Heart left ventricle (tissue), 13 donors: Measurements from ENCODE around the gene MFSD8.

Source experiments
- CTCF ChIP-seq, 12 donors: fragments of 200-600 bp; sonication (generic) in 4 of 12; IDR thresholded peaks; one replicate each; pipeline versions ENCODE4 v1.5.0 to v1.8.0; 2018 to 2022; ENCODE audit warnings: antibody characterized with exemption in 12 of 12, mild to moderate bottlenecking in 5 of 12
- POLR2A ChIP-seq, 2 donors: fragments of 450-650 bp; IDR thresholded peaks; one replicate each; pipeline ENCODE4 v1.6.1; 2017; ENCODE audit warnings: antibody characterized with exemption in 2 of 2, mild to moderate bottlenecking in 2 of 2, moderate library complexity in 2 of 2
- donor health status: ischemic (EF 13 %, LVEDD 7.1; RV severe dilation, severe dysfunction).
- donor health status: DM: no; HTN: yes; CAD: no.
- donor health status: DM: no; HTN: no; CAD: no.
- donor health status: ischemic (EF 25% LVEDD 6.9; RV normal size, moderate dysfunction).
- donor health status: ischemic (EF 25% LVEDD 5.7; RV mildly dilated, moderate dysfunction).
- donor health status: ischemic (EF 35%, LVEDD 5.7; RV mildly dilated, moderate dysfunction).
- donor health status: nonischemic (EF 11% LVEDD 7.7; RV severe dilation, severe dysfunction).
- donor health status: DM: yes; HTN: yes; CAD: no.
- donor health status: PGD.
- donor health status: ischemic (EF 29% LVEDD 5.4; RV normal size, mild dysfunction).
- donor health status: nonischemic (EF 23%, LVEDD 6.1; RV moderate dilation, normal function).

DNA sequence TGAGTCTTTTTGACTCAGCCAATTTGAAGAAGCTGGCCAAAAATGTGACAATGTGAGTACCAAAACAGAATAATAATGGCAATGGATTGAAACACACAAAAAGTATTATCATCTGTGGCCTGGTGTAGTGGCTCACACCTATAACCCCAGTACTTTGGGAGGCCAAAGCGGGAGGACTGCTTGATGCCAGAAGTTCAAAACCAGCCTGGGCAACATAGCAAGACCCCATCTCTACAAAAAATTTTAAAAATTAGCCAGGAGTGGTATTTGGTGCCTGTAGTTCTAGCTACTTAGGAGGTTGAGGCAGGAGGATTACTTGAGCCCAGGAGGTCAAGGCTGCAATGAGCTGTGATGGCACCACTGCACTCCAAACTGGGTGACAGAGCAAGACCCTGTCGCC is 42.7 kb downstream of the MFSD8 start:
- TF ChIP-seq CTCF (IDR thresholded peaks at IDR 0.05) (no peak), POLR2A (IDR thresholded peaks at IDR 0.05) (no peak)
